ENCODE results near the gene KLF7.

DNA sequence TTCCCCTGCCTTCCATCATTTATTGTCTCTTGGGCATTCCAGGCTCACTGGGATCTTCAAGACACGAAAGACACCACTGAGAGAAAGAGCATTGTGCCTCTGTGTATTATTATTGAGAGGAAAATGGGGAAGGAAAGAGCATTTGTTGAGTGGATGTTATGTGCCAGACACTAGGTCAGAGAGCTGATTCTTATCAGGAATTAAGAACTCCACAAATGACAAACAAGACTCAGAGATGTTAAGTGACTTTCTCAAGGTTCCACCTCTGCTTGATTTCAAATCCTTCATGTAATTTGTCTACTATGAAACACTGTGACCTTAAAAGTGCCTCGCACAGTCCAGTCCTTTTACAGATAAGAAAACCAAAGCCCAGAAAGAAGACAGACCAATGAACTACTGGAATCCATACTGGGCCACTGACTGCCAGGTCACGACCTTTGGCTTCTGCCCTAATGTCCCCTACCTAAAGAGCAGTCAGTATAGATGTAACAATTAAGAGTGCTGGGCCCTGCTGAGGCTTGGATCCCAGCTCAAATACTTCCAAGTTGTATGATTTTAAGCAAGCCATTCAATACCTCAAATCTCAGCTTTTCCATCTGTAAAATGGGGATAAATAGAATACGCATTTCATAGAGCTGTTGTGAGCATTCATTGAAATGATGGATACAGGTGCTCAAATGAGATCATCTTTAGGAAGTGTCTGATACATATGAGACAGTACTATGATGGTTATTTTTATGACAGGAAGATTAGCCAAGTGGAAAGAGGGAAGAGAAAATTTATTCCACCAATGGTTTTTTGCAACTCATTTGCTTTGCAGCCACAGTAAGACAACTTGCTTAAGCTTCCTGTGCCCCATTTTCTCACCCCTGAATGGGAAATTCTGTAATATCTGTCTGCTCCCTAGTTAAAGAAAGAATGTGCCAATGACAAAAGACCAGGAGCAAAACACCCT is 10.9 kb downstream of the KLF7 start:
- no peak for TF ChIP-seq SPI1 (IDR thresholded peaks at IDR 0.05; ENCODE audit: borderline replicate concordance, low read depth)
- no peak for TF ChIP-seq CTCF (IDR thresholded peaks at IDR 0.05; ENCODE audit: insufficient read depth, low read length)
